Keratinocyte (primary cell): ENCODE data around the gene MEP1B.

ENCODE experiments used
- EZH2 ChIP-seq: IDR thresholded peaks from one replicate; pipeline ENCODE4 v1.6.1; 2012; ENCODE audit warnings: inconsistent platforms, mild to moderate bottlenecking, low read length, moderate library complexity
- TF ChIP-seq, protein P1 (sequence below), 3 experiments: IDR thresholded peaks in 1 of 3; conservative IDR thresholded peaks in 1 of 3; optimal IDR thresholded peaks in 1 of 3; 2 replicates in 2 of 3; 3 replicates in 1 of 3; pipeline versions ENCODE3 to v1.5.1; 2011; ENCODE audit warnings: low read length in 3 of 3, mild to moderate bottlenecking in 3 of 3, moderate library complexity in 2 of 3, control low read depth in 1 of 3, inconsistent platforms in 1 of 3; ENCODE audit not compliant: insufficient read depth in 2 of 3; ENCODE audit errors: extremely low read depth in 1 of 3

DNA sequence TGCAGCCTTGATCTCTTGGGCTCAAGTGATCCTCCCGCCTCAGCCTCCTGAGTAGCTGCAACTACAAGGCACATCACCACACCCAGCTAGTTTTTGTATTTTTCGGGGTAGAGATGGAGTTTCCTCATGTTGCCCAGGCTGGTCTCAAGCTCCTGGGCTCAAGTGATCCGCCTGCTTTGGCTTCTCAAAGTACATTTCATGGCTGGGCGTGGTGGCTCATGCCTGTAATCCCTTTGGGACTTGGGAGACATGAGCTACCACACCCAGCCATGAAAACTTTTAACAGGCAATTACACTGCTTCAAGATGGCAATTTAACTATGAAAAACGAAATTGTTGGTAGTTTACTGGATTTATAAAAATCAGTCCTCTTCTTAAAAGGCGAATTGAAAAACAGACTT, 69.7 kb downstream of the MEP1B start:
- TF ChIP-seq, protein P1, sequence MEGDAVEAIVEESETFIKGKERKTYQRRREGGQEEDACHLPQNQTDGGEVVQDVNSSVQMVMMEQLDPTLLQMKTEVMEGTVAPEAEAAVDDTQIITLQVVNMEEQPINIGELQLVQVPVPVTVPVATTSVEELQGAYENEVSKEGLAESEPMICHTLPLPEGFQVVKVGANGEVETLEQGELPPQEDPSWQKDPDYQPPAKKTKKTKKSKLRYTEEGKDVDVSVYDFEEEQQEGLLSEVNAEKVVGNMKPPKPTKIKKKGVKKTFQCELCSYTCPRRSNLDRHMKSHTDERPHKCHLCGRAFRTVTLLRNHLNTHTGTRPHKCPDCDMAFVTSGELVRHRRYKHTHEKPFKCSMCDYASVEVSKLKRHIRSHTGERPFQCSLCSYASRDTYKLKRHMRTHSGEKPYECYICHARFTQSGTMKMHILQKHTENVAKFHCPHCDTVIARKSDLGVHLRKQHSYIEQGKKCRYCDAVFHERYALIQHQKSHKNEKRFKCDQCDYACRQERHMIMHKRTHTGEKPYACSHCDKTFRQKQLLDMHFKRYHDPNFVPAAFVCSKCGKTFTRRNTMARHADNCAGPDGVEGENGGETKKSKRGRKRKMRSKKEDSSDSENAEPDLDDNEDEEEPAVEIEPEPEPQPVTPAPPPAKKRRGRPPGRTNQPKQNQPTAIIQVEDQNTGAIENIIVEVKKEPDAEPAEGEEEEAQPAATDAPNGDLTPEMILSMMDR (optimal IDR thresholded peaks at IDR 0.05 in 1 of 3, IDR thresholded peaks at IDR 0.05 in 1 of 3, conservative IDR thresholded peaks at IDR 0.05 in 1 of 3; ENCODE audit: extremely low read depth in 1 of 3, insufficient read depth in 2 of 3, low read length in 3 of 3), result no peak
- TF ChIP-seq EZH2, result no peak
